ENCODE results near the gene STK39. TPM values are rescaled to one million over a fixed set of nuclear protein-coding genes. Genes with fewer than 3 reads are reported as not detected.

Gene STK39
- polyA plus RNA-seq, 1 donor (not counting 4 experiments of a cell fraction or from before 2014, with no cell fraction given): 20.7 TPM

DNA sequence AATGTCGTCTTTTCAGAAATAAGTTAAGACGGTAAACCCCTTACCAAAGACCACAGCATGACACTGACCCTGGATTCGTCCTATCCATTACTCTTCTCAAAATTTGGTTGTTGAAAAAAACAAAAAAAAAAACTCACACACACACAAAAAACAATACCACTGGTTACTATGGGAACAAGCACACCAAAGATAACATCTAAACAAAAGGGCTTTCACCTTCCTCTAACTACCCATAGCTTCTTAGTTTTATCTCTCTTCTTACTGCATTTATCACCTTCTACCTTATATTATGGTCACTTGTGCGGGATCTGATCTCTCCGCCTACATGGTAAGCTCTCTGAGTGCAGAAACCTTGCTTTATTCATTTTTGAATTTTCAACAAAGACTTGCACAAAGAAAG lies 192.7 kb downstream of the STK39 start:
- Histone ChIP-seq H3K9me1 (ENCODE audit: control insufficient read depth, extremely low read depth, insufficient read depth, low read length) (no peaks in the 10 kb centered on the region), H3K4me1 (ENCODE audit: control insufficient read depth, extremely low read depth, insufficient read depth, low read length) (no peaks in the 10 kb centered on the region), H3K9me3 (ENCODE audit: control insufficient read depth, low read depth, low read length) (no peaks in the 10 kb centered on the region), H3K27me3 (ENCODE audit: control insufficient read depth, extremely low read depth, insufficient read depth, low read length) (no peaks in the 10 kb centered on the region), H3K36me3 (ENCODE audit: control insufficient read depth in 2 of 2, extremely low read depth in 1 of 2, insufficient read depth in 2 of 2, low read length in 2 of 2) (no peaks in the 10 kb centered on the region), H4K20me1 (ENCODE audit: control insufficient read depth, extremely low read depth, insufficient read depth, low read length) (no peaks in the 10 kb centered on the region), H3K27ac (ENCODE audit: control insufficient read depth, insufficient read depth, low read length) (no peak overlapping the region), H3K79me2 (ENCODE audit: control insufficient read depth, insufficient read depth, low read length) (no peaks in the 10 kb centered on the region), H2AFZ (ENCODE audit: control insufficient read depth, low read length) (no peak overlapping the region), H3K4me3 (ENCODE audit: control insufficient read depth in 2 of 3, extremely low read depth in 1 of 3, insufficient read depth in 2 of 3, low read depth in 1 of 3, low read length in 3 of 3) (no peak overlapping the region), H3K9ac (ENCODE audit: control insufficient read depth, extremely low read depth, insufficient read depth, low read length) (no peak overlapping the region), H3K4me2 (ENCODE audit: control insufficient read depth, extremely low read depth, insufficient read depth, low read depth, low read length) (no peak overlapping the region)
- no peak for TF ChIP-seq EZH2 (IDR thresholded peaks at IDR 0.05; ENCODE audit: low read length)
- TF ChIP-seq, protein P1, sequence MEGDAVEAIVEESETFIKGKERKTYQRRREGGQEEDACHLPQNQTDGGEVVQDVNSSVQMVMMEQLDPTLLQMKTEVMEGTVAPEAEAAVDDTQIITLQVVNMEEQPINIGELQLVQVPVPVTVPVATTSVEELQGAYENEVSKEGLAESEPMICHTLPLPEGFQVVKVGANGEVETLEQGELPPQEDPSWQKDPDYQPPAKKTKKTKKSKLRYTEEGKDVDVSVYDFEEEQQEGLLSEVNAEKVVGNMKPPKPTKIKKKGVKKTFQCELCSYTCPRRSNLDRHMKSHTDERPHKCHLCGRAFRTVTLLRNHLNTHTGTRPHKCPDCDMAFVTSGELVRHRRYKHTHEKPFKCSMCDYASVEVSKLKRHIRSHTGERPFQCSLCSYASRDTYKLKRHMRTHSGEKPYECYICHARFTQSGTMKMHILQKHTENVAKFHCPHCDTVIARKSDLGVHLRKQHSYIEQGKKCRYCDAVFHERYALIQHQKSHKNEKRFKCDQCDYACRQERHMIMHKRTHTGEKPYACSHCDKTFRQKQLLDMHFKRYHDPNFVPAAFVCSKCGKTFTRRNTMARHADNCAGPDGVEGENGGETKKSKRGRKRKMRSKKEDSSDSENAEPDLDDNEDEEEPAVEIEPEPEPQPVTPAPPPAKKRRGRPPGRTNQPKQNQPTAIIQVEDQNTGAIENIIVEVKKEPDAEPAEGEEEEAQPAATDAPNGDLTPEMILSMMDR (optimal IDR thresholded peaks at IDR 0.05 in 1 of 3, IDR thresholded peaks at IDR 0.05 in 1 of 3, conservative IDR thresholded peaks at IDR 0.05 in 1 of 3; ENCODE audit: extremely low read depth in 1 of 3, insufficient read depth in 2 of 3, low read length in 3 of 3): no peak
- FAIRE-seq (no peak), DNase-seq (ENCODE audit: low read depth, low spot score) (no peak)
- dilution Hi-C loops (cut with MboI; ENCODE audit: extremely low pct_ligation_motif_present, low sequenced_read_pairs): no loop called here

DNA sequence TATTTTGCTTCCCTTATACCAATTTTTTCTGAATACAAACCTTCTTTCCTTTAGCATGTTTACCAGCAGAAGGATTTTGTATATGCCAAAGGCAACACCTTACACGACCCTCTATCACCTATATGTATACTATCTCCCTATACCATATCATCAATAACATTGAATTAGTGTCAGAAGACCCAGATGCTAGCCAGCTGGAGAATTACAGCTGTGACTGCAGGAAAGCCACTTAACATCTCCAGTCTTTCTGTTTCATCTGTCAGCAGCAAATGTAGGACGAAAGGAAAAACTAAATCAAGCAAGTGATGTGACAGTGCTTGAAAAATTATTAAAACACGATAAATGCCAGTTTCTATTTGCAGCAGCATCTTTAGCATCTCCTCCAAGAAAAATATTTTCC lies 193.7 kb downstream of the STK39 start:
- no peaks in the 10 kb centered on the region for H3K36me3 ChIP-seq (ENCODE audit: control insufficient read depth in 2 of 2, extremely low read depth in 1 of 2, insufficient read depth in 2 of 2, low read length in 2 of 2)
- no peak overlapping the region for H3K4me2 ChIP-seq (ENCODE audit: control insufficient read depth, extremely low read depth, insufficient read depth, low read depth, low read length)
- H2AFZ ChIP-seq (ENCODE audit: control insufficient read depth, low read length): no peak overlapping the region
- H3K27me3 ChIP-seq (ENCODE audit: control insufficient read depth, extremely low read depth, insufficient read depth, low read length): no peaks in the 10 kb centered on the region
- H3K9me1 ChIP-seq (ENCODE audit: control insufficient read depth, extremely low read depth, insufficient read depth, low read length): no peaks in the 10 kb centered on the region
- no peaks in the 10 kb centered on the region for H4K20me1 ChIP-seq (ENCODE audit: control insufficient read depth, extremely low read depth, insufficient read depth, low read length)
- H3K9me3 ChIP-seq (ENCODE audit: control insufficient read depth, low read depth, low read length): no peaks in the 10 kb centered on the region
- H3K9ac ChIP-seq (ENCODE audit: control insufficient read depth, extremely low read depth, insufficient read depth, low read length): no peak overlapping the region
- FAIRE-seq (no peak), DNase-seq (ENCODE audit: low read depth, low spot score) (no peak)
- H3K27ac ChIP-seq (ENCODE audit: control insufficient read depth, insufficient read depth, low read length): no peak overlapping the region
- H3K79me2 ChIP-seq (ENCODE audit: control insufficient read depth, insufficient read depth, low read length): no peaks in the 10 kb centered on the region
- no peak for TF ChIP-seq EZH2 (IDR thresholded peaks at IDR 0.05; ENCODE audit: low read length)
- TF ChIP-seq, protein P1 (optimal IDR thresholded peaks at IDR 0.05 in 1 of 3, IDR thresholded peaks at IDR 0.05 in 1 of 3, conservative IDR thresholded peaks at IDR 0.05 in 1 of 3; ENCODE audit: extremely low read depth in 1 of 3, insufficient read depth in 2 of 3, low read length in 3 of 3): no peak
- no peaks in the 10 kb centered on the region for H3K4me1 ChIP-seq (ENCODE audit: control insufficient read depth, extremely low read depth, insufficient read depth, low read length)
- no peak overlapping the region for H3K4me3 ChIP-seq (ENCODE audit: control insufficient read depth in 2 of 3, extremely low read depth in 1 of 3, insufficient read depth in 2 of 3, low read depth in 1 of 3, low read length in 3 of 3)
- dilution Hi-C loops (cut with MboI; ENCODE audit: extremely low pct_ligation_motif_present, low sequenced_read_pairs): no loop called here
